A549 (cell line): Measurements from ENCODE around the gene CFAP46.

Source experiments
- CEBPB ChIP-seq, 2 experiments: fragments of >200 bp in 1 of 2; sonication (Bioruptor Twin) in 1 of 2; formaldehyde crosslinking in 1 of 2; IDR thresholded peaks; 2 replicates each; pipeline ENCODE4 v1.6.1; 2012 to 2016
- MAFK ChIP-seq: fragments of 450-650 bp; IDR thresholded peaks from 2 replicates; pipeline ENCODE4 v1.6.1; 2014; ENCODE audit not compliant: partially characterized antibody
- ZFP36 ChIP-seq: fragments of 450-650 bp; IDR thresholded peaks from 2 replicates; pipeline ENCODE4 v1.6.1; 2014; ENCODE audit warnings: borderline replicate concordance; ENCODE audit not compliant: partially characterized antibody

DNA sequence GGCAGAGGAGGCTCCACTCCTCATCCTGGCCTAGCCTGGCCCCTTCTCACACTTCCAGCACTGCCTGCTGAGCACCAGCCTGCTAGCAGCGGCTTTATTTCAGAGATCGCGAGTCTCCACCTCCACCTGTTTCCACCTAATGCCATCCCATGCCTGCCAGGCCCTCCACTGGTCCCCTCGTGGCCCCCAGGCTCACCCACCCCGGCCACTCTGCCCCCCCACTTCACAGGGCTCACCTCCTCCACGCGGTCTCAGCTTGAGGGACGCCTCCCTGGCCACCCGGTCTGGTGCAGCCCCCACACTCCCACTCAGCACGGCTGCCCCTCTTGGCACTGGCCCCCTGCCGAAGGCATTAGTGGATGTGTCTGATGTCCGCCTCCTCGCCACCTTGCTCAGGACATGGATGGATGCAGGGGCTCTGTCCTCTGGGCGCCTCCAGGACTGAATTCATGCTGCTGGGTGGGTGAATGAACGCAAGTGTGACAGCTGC, 152.7 kb downstream of the CFAP46 start:
- no peak for TF ChIP-seq CEBPB (IDR thresholded peaks at IDR 0.05)
- TF ChIP-seq ZFP36: no peak
- no peak for TF ChIP-seq MAFK
